Rectal smooth muscle tissue (tissue), 1 donor: ENCODE results near the gene GMIP.
"Not testable (repeated sequence)": the region's sequence is repeated elsewhere in the genome, so short reads cannot be mapped to it uniquely, and the experiment has no call there.

Experiments used
- H3K27ac ChIP-seq: one replicate; pipeline ENCODE4 v1.7.0; 2013; ENCODE audit warnings: low read depth, low read length, inconsistent platforms
- H3K27me3 ChIP-seq: one replicate; pipeline ENCODE4 v1.7.0; 2013; ENCODE audit warnings: low read length; ENCODE audit not compliant: control insufficient read depth, insufficient read depth
- H3K36me3 ChIP-seq: one replicate; pipeline ENCODE4 v1.7.0; 2013; ENCODE audit warnings: low read length; ENCODE audit not compliant: control insufficient read depth, insufficient read depth
- H3K4me1 ChIP-seq: one replicate; pipeline ENCODE4 v1.7.0; 2013; ENCODE audit warnings: low read length; ENCODE audit not compliant: control insufficient read depth, insufficient read depth
- H3K4me3 ChIP-seq: one replicate; pipeline ENCODE4 v1.7.0; 2013; ENCODE audit warnings: low read length
- H3K9ac ChIP-seq: one replicate; pipeline ENCODE4 v1.7.0; 2013; ENCODE audit warnings: low read length

Gene GMIP

GRCh38 chr19:19610376-19611202, 32.9 kb downstream of the GMIP start:
- no peaks in the 10 kb centered on the region for H3K4me1 ChIP-seq
- no peaks in the 10 kb centered on the region for H3K36me3 ChIP-seq
- H3K27ac ChIP-seq, result no peak overlapping the region
- H3K27me3 ChIP-seq, result no peaks in the 10 kb centered on the region
- no peak overlapping the region for H3K4me3 ChIP-seq
- no peak overlapping the region for H3K9ac ChIP-seq

- H3K27me3 ChIP-seq, H3K9ac ChIP-seq, H3K4me1 ChIP-seq, H3K36me3 ChIP-seq, H3K27ac ChIP-seq, H3K4me3 ChIP-seq: not testable (repeated sequence)
Measured at GRCh38 chr19:19606686-19607085, 36.8 kb downstream of the GMIP start.

GRCh38 chr19:19606021-19606420, 37.4 kb downstream of the GMIP start:
- no peak overlapping the region for H3K4me3 ChIP-seq
- no peak overlapping the region for H3K9ac ChIP-seq
- H3K36me3 ChIP-seq, result no peaks in the 10 kb centered on the region
- no peak overlapping the region for H3K27ac ChIP-seq
- no peaks in the 10 kb centered on the region for H3K27me3 ChIP-seq
- H3K4me1 ChIP-seq, result no peaks in the 10 kb centered on the region

- no peaks in the 10 kb centered on the region for H3K4me1 ChIP-seq
- H3K9ac ChIP-seq, result no peak overlapping the region
- no peaks in the 10 kb centered on the region for H3K36me3 ChIP-seq
- no peak overlapping the region for H3K27ac ChIP-seq
- H3K4me3 ChIP-seq, result no peak overlapping the region
- H3K27me3 ChIP-seq, result no peaks in the 10 kb centered on the region
Measured at GRCh38 chr19:19602713-19603324, 40.6 kb downstream of the GMIP start.

GRCh38 chr19:19602136-19602712, 41.2 kb downstream of the GMIP start:
- no peak overlapping the region for H3K4me3 ChIP-seq
- H3K9ac ChIP-seq, result no peak overlapping the region
- H3K36me3 ChIP-seq, result no peaks in the 10 kb centered on the region
- no peak overlapping the region for H3K27ac ChIP-seq
- H3K27me3 ChIP-seq, result no peaks in the 10 kb centered on the region
- no peaks in the 10 kb centered on the region for H3K4me1 ChIP-seq

- H3K27ac ChIP-seq, result no peak overlapping the region
- H3K36me3 ChIP-seq, result no peaks in the 10 kb centered on the region
- no peak overlapping the region for H3K9ac ChIP-seq
- no peak overlapping the region for H3K4me3 ChIP-seq
- H3K27me3 ChIP-seq, result no peaks in the 10 kb centered on the region
- no peaks in the 10 kb centered on the region for H3K4me1 ChIP-seq
Measured at GRCh38 chr19:19600793-19601330, 42.6 kb downstream of the GMIP start.

- H3K9ac ChIP-seq, H3K27ac ChIP-seq, H3K36me3 ChIP-seq, H3K4me3 ChIP-seq, H3K4me1 ChIP-seq, H3K27me3 ChIP-seq: not testable (repeated sequence)
Measured at GRCh38 chr19:19598728-19599451, 44.6 kb downstream of the GMIP start.

GRCh38 chr19:19597809-19598306, 45.6 kb downstream of the GMIP start:
- no peak overlapping the region for H3K9ac ChIP-seq
- no peaks in the 10 kb centered on the region for H3K36me3 ChIP-seq
- no peaks in the 10 kb centered on the region for H3K4me1 ChIP-seq
- H3K27me3 ChIP-seq, result no peaks in the 10 kb centered on the region
- no peak overlapping the region for H3K27ac ChIP-seq
- H3K4me3 ChIP-seq, result no peak overlapping the region

- Histone ChIP-seq H3K27ac (no peak overlapping the region), H3K4me1 (peaks cover 7% of the 10 kb centered on the region), H3K27me3 (no peaks in the 10 kb centered on the region), H3K4me3 (no peak overlapping the region), H3K36me3 (no peaks in the 10 kb centered on the region), H3K9ac (no peak overlapping the region)
Measured at GRCh38 chr19:19595171-19595701, 48.2 kb downstream of the GMIP start.

- H3K9ac ChIP-seq, result no peak overlapping the region
- H3K27ac ChIP-seq, result no peak overlapping the region
- peaks cover 7% of the 10 kb centered on the region for H3K4me1 ChIP-seq
- no peaks in the 10 kb centered on the region for H3K27me3 ChIP-seq
- H3K4me3 ChIP-seq, result no peak overlapping the region
- no peaks in the 10 kb centered on the region for H3K36me3 ChIP-seq
Measured at GRCh38 chr19:19594381-19594780, 49.1 kb downstream of the GMIP start.

GRCh38 chr19:19592690-19593089, 50.8 kb downstream of the GMIP start:
- Histone ChIP-seq H3K4me1 (peaks cover 7% of the 10 kb centered on the region), H3K27me3 (no peaks in the 10 kb centered on the region), H3K36me3 (no peaks in the 10 kb centered on the region), H3K27ac (no peak overlapping the region), H3K4me3 (no peak overlapping the region), H3K9ac (no peak overlapping the region)
